ENCODE measurements around the gene SOWAHB. TPM values are rescaled to one million over a fixed set of nuclear protein-coding genes. Genes with fewer than 3 reads are reported as not detected.

Gene SOWAHB
- total and polyA plus RNA-seq, 12 donors: 0.07 to 0.12 TPM; not detected in 10

- no peak for ATAC-seq
- 80 to 86% methylated on average over 2 of the region's 2 CpGs for WGBS, 2 donors
Observed at GRCh38 chr4:76939184-76939583, 41.2 kb upstream of the SOWAHB start.

GRCh38 chr4:76931576-76932276 is 33.8 kb upstream of the SOWAHB start:
- TF ChIP-seq CTCF (IDR thresholded peaks at IDR 0.05): no peak
- Histone ChIP-seq H3K27me3 (no peaks in the 10 kb centered on the region), H3K4me3 (no peak overlapping the region), H3K4me1 (no peaks in the 10 kb centered on the region), H3K9me3 (peaks cover 0 to 5% (median 0%) of the 10 kb centered on the region in 11 donors), H3K27ac (no peak overlapping the region), H3K36me3 (no peaks in the 10 kb centered on the region)
- no peak for ATAC-seq
- intact Hi-C loops (cut with DNase I): loop anchor here in 1 of 10 donors (10.0 kb wide), 1 partner anchor 47 kb away; no protein-coding TSS in a partner anchor
- 84 to 89% methylated on average over 7 of the region's 7 CpGs for WGBS, 2 donors
- no peak for DNase-seq

More at GRCh38 chr4:76939184-76939583, 41.2 kb upstream of the SOWAHB start:
- TF ChIP-seq CTCF (IDR thresholded peaks at IDR 0.05): no peak
- DNase-seq: no peak
- Histone ChIP-seq H3K36me3 (no peaks in the 10 kb centered on the region), H3K9me3 (peaks cover 0 to 25% (median 0%) of the 10 kb centered on the region in 11 donors), H3K4me1 (peaks cover 0 to 12% (median 7%) of the 10 kb centered on the region in 9 donors), H3K27ac (no peak overlapping the region), H3K4me3 (no peak overlapping the region), H3K27me3 (no peaks in the 10 kb centered on the region)
- intact Hi-C loops (cut with DNase I): loop anchor here in 1 of 10 donors (10.0 kb wide), 1 partner anchor 54 kb away; no protein-coding TSS in a partner anchor

DNA sequence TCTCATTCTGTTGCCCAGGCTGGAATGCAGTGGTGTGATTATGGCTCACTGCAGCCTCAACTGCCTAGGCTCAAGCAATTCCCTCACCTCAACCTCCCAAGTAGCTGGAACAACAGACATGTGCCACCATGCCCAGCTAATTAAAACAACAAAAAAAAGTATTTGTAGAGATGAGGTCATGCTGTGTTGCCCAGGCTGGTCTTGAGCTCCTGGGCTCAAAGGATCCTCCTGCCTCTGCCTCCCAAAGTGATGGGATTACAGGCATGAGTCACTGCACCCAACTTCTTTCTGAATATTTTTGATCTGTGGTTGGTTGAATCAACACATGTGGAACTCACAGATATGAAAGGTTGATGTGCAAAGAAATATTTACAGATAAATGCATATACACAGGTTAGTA is 33.1 kb upstream of the SOWAHB start:
- no peak overlapping the region for H3K27ac ChIP-seq
- no peak for TF ChIP-seq CTCF (IDR thresholded peaks at IDR 0.05)
- no peak overlapping the region for H3K4me3 ChIP-seq
- no peak for DNase-seq
- H3K9me3 ChIP-seq: no peaks in the 10 kb centered on the region
- intact Hi-C loops (cut with DNase I): loop anchor here in 1 of 10 donors (10.0 kb wide), 1 partner anchor 46 kb away; no protein-coding TSS in a partner anchor
- H3K4me1 ChIP-seq: no peaks in the 10 kb centered on the region
- no peaks in the 10 kb centered on the region for H3K36me3 ChIP-seq
- ATAC-seq: no peak
- no peaks in the 10 kb centered on the region for H3K27me3 ChIP-seq

GRCh38 chr4:76930685-76931084 is 32.7 kb upstream of the SOWAHB start:
- Histone ChIP-seq H3K4me3 (no peak overlapping the region), H3K36me3 (no peaks in the 10 kb centered on the region), H3K27me3 (no peaks in the 10 kb centered on the region), H3K9me3 (no peaks in the 10 kb centered on the region), H3K4me1 (no peaks in the 10 kb centered on the region), H3K27ac (no peak overlapping the region)
- WGBS, 2 donors: 90 to 96% methylated on average over 2 of the region's 2 CpGs
- no peak for TF ChIP-seq CTCF (IDR thresholded peaks at IDR 0.05)
- intact Hi-C loops (cut with DNase I): loop anchor here in 1 of 10 donors (10.0 kb wide), 1 partner anchor 46 kb away; no protein-coding TSS in a partner anchor
- DNase-seq (no peak), ATAC-seq (no peak)

All from heart right ventricle (tissue), 16 donors.